A673 (cell line): ENCODE results near the gene TACC3. TPM values are rescaled to one million over a fixed set of nuclear protein-coding genes. Genes with fewer than 3 reads are reported as not detected.

Experiments used
- BruUV-seq: library from RNA; stranded (reverse); fragments of 400-500 nt; replicated peaks from 2 replicates; lab custom pipeline; 2021; lab: Mats Ljungman, UMichigan
- CTCF ChIA-PET: fragments of 300-600 bp; sonication (Branson Sonifier 250); formaldehyde crosslinking; loops from one replicate; lab custom pipeline; 2022; ENCODE audit warnings: antibody characterized with exemption; lab: Charles Lee
- POLR2A ChIA-PET: fragments of 300-600 bp; sonication (Branson Sonifier 250); formaldehyde crosslinking; loops from one replicate; lab custom pipeline; 2022; ENCODE audit warnings: antibody characterized with exemption; ENCODE audit not compliant: low non-redundant PET; lab: Charles Lee
- DNase-seq: peaks from one replicate; pipeline ENCODE4 v3.0.0-alpha.2; 2015; ENCODE audit warnings: low spot score
- H3K27ac ChIP-seq: fragments of 200-600 bp; sonication (generic); 2 replicates; pipeline ENCODE4 v1.5.1; 2016; ENCODE audit warnings: mixed run types, low read depth, mild to moderate bottlenecking, mixed read lengths, antibody characterized with exemption, low read length; ENCODE audit not compliant: poor library complexity, severe bottlenecking
- H3K27me3 ChIP-seq: fragments of 200-600 bp; sonication (generic); replicated peaks from 2 replicates; pipeline ENCODE4 v1.6.1; 2017; ENCODE audit warnings: mixed run types, low read depth, mild to moderate bottlenecking, mixed read lengths, antibody characterized with exemption, low read length; ENCODE audit not compliant: insufficient read depth, poor library complexity
- H3K36me3 ChIP-seq: fragments of 200-600 bp; sonication (generic); 2 replicates; pipeline ENCODE4 v1.6.1; 2016; ENCODE audit warnings: mixed run types, mild to moderate bottlenecking, mixed read lengths, antibody characterized with exemption, low read length; ENCODE audit not compliant: insufficient read depth, poor library complexity, severe bottlenecking
- H3K4me1 ChIP-seq: fragments of 200-600 bp; sonication (generic); 2 replicates; pipeline ENCODE4 v1.6.1; 2017; ENCODE audit warnings: mixed run types, mild to moderate bottlenecking, mixed read lengths, antibody characterized with exemption, low read length; ENCODE audit not compliant: insufficient read depth, poor library complexity, severe bottlenecking
- H3K4me3 ChIP-seq: fragments of 200-600 bp; sonication (generic); 2 replicates; pipeline ENCODE4 v1.5.1; 2016; ENCODE audit warnings: low read depth, mixed run types, mild to moderate bottlenecking, mixed read lengths, low read length; ENCODE audit not compliant: poor library complexity, severe bottlenecking
- H3K9me3 ChIP-seq: fragments of 200-600 bp; sonication (generic); 2 replicates; pipeline ENCODE4 v1.6.1; 2016; ENCODE audit warnings: mixed run types, low read depth, mild to moderate bottlenecking, mixed read lengths, antibody characterized with exemption, low read length; ENCODE audit not compliant: poor library complexity, severe bottlenecking
- EZH2 ChIP-seq: fragments of 200-600 bp; sonication (generic); IDR thresholded peaks from 2 replicates; pipeline ENCODE4 v1.6.1; 2017; ENCODE audit warnings: borderline replicate concordance, low read depth, mild to moderate bottlenecking, mixed read lengths, antibody characterized with exemption, low read length; ENCODE audit not compliant: poor library complexity, severe bottlenecking
- intact Hi-C: fragments of 100-400 bp; cut with micrococcal nuclease; formaldehyde crosslinking; loops from one replicate; pipeline ENCODE4 v1.10.0; 2022; ENCODE audit not compliant: unreplicated experiment
- total RNA-seq: library from RNA; stranded (reverse); gene quantifications from 2 replicates; pipeline ENCODE4 v1.2.3, GENCODE V29; 2021
- TF ChIP-seq, protein P1 (sequence below): fragments of 300-800, 200-600 bp; sonication (generic); conservative IDR thresholded peaks from 2 replicates; pipeline ENCODE4 v1.5.1; 2017; ENCODE audit warnings: low read depth, mild to moderate bottlenecking, antibody characterized with exemption, low read length, moderate library complexity, mixed read lengths

Gene TACC3
- total RNA-seq, 1 experiment from 2014 or later: 246 TPM

DNA sequence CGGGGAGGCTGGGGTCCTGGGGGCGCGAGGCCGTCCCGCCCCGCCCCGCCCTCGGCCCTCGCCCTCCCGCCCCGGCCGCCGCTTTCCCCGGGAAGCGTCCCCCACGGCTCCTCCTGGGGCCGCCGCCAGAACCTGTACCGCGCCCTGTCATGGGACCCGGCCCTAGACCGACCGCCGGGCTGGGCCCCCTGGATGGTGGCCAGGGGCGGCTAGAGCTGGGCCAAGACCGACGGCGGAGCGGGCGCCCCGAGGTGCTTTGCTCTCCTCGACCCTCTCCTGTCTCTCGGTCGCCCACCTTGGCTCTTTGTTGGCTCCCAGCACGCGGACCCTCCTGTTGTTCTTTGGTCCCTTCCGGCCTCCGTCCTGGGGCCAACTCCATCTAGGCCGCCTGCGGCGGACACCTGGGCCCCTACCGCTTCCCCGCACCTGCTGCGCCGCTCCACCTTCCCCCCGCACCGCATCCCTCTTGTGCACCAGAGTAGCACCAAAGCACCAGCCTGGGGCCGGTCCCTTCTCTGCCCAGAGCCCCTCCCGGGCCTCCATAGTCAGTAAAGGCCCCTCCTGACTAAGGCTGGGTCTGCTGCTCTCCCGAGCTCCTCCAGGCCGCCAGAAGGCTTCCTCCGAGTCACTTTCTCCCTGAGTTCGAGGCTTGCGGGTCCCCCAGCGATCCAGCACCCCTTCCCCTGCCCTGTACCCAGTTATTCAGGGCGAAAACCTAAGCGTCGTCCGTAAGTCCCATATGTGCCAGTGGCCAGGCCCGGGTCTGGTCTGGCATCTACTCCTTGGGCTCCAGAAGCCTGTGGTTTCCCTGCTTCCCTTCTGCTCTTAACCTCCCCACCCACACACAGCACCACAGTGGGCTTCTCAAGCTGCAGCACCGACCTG, 587 bp downstream of the TACC3 start:
- no TSS peak for BruUV-seq
- H3K36me3 ChIP-seq: peaks cover 62% of the 10 kb centered on the region
- no peaks in the 10 kb centered on the region for H3K9me3 ChIP-seq
- no peaks in the 10 kb centered on the region for H3K27me3 ChIP-seq
- H3K4me1 ChIP-seq: peaks cover 1% of the 10 kb centered on the region
- POLR2A ChIA-PET: interaction anchor here (0.7 kb wide), 1 partner anchor 1650 kb away, joined by 4 read pairs; no protein-coding TSS in a partner anchor
- H3K4me3 ChIP-seq: peak overlapping the region; percentile 99
- DNase-seq: no peak
- CTCF ChIA-PET: interaction anchor here (0.6 to 1.3 kb wide), 2 partner anchors 28 to 274 kb away, joined by 4 read pairs; no protein-coding TSS in a partner anchor
- no peak for TF ChIP-seq EZH2
- TF ChIP-seq, protein P1, sequence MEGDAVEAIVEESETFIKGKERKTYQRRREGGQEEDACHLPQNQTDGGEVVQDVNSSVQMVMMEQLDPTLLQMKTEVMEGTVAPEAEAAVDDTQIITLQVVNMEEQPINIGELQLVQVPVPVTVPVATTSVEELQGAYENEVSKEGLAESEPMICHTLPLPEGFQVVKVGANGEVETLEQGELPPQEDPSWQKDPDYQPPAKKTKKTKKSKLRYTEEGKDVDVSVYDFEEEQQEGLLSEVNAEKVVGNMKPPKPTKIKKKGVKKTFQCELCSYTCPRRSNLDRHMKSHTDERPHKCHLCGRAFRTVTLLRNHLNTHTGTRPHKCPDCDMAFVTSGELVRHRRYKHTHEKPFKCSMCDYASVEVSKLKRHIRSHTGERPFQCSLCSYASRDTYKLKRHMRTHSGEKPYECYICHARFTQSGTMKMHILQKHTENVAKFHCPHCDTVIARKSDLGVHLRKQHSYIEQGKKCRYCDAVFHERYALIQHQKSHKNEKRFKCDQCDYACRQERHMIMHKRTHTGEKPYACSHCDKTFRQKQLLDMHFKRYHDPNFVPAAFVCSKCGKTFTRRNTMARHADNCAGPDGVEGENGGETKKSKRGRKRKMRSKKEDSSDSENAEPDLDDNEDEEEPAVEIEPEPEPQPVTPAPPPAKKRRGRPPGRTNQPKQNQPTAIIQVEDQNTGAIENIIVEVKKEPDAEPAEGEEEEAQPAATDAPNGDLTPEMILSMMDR: no peak
- peak overlapping the region; percentile 90 for H3K27ac ChIP-seq
- intact Hi-C loops: no loop called here

- POLR2A ChIA-PET: no interaction called here
- peak overlapping the region; percentile 90 for H3K27ac ChIP-seq
- no peak for DNase-seq
- CTCF ChIA-PET: interaction anchor here (0.6 kb wide), 1 partner anchor 273 kb away, joined by 4 read pairs; no protein-coding TSS in a partner anchor
- intact Hi-C loops: no loop called here
- H3K36me3 ChIP-seq: peaks cover 62% of the 10 kb centered on the region
- no TSS peak for BruUV-seq
- H3K9me3 ChIP-seq: no peaks in the 10 kb centered on the region
- peaks cover 9% of the 10 kb centered on the region for H3K4me1 ChIP-seq
- TF ChIP-seq, protein P1: no peak
- TF ChIP-seq EZH2: no peak
- peak overlapping the region; percentile 99 for H3K4me3 ChIP-seq
- no peaks in the 10 kb centered on the region for H3K27me3 ChIP-seq
Measured at GRCh38 chr4:1722551-1723118, 1.3 kb downstream of the TACC3 start.

DNA sequence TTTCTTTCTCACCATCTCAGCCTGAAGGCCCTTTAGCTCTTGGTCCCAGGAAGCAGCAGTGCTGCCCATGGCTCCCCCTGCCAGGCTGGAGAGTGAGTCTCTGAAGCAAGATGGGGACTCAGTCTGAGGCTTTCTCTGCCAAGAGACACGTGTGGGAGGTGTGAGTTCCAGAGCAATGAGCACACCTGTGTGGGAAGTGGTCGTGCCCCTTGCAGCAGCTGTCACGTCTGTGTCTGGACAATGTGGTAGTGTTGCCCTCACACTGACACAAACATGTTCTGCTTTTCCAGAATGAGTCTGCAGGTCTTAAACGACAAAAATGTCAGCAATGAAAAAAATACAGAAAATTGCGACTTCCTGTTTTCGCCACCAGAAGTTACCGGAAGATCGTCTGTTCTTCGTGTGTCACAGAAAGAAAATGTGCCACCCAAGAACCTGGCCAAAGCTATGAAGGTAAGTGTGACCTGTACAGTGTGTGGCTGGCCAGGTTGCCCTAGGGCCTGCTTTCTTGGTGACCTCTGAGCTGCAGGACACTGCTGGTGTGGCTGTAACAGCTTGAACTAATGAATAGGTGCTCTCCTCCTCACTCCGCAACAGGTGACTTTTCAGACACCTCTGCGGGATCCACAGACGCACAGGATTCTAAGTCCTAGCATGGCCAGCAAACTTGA, 1.9 kb downstream of the TACC3 start:
- CTCF ChIA-PET: no interaction called here
- TSS peak; percentile 22 for BruUV-seq
- DNase-seq: no peak
- H3K9me3 ChIP-seq: no peaks in the 10 kb centered on the region
- peaks cover 62% of the 10 kb centered on the region for H3K36me3 ChIP-seq
- peak overlapping the region; percentile 90 for H3K27ac ChIP-seq
- peak overlapping the region; percentile 99 for H3K4me3 ChIP-seq
- TF ChIP-seq, protein P1: no peak
- TF ChIP-seq EZH2: no peak
- intact Hi-C loops: no loop called here
- no peaks in the 10 kb centered on the region for H3K27me3 ChIP-seq
- POLR2A ChIA-PET: no interaction called here
- H3K4me1 ChIP-seq: peaks cover 10% of the 10 kb centered on the region
